ENCODE measurements around the gene APBA2.
"Not testable (repeated sequence)": the region's sequence is repeated elsewhere in the genome, so short reads cannot be mapped to it uniquely, and the experiment has no call there.

GRCh38 chr15:28861589-28862293, 24.0 kb upstream of the APBA2 start:
- TF ChIP-seq CTCF (IDR thresholded peaks at IDR 0.05; ENCODE audit: low read length); EZH2 (IDR thresholded peaks at IDR 0.05; ENCODE audit: borderline replicate concordance, low read length): not testable (repeated sequence)

All from OCI-LY1 (cell line).